Right renal pelvis (tissue), 4 donors: ENCODE results near the gene FIS1. TPM values are rescaled to one million over a fixed set of nuclear protein-coding genes. Genes with fewer than 3 reads are reported as not detected.

Experiments
- DNase-seq, 4 donors: peaks; one replicate each; pipeline ENCODE4 v3.0.0-alpha.2; 2013; ENCODE audit warnings: low read depth in 4 of 4, low spot score in 3 of 4, missing footprints in 1 of 4
- polyA plus RNA-seq, 4 donors: library from polyadenylated mRNA; unstranded; fragments of 120-200 nt; gene quantifications; one replicate each; pipeline ENCODE4 v1.2.1, GENCODE V29; 2013; ENCODE audit not compliant: insufficient read length in 4 of 4

Gene FIS1
- polyA plus RNA-seq, 4 donors = 124 to 182 (median 131) TPM

DNA sequence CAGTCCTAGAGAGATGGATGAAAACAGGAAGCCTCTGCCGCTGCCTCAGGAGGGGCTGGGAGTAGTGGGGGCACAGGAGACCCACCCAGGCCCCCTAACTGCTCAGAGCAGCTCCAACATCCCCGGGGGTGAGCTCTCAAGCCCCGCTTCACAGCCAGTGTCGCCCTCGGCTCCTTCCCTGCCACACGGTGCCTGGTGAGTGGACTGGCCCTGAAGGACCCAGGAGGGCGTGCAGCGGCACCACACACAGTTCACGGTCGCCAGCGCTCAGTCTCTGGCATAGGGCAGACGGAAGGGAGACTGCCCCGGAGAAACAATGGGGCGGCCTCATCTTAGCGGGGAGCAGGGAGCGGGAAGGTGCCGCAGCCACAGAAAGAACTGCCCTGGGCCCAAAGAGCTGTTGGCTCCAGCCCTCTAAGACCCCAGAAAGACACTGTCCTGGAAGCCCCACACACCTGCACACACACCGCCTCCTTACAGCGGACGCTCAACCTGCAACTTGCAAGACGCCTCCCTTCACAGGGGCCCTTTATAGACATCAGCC, 8.5 kb downstream of the FIS1 start:
- DNase-seq = no peak

DNA sequence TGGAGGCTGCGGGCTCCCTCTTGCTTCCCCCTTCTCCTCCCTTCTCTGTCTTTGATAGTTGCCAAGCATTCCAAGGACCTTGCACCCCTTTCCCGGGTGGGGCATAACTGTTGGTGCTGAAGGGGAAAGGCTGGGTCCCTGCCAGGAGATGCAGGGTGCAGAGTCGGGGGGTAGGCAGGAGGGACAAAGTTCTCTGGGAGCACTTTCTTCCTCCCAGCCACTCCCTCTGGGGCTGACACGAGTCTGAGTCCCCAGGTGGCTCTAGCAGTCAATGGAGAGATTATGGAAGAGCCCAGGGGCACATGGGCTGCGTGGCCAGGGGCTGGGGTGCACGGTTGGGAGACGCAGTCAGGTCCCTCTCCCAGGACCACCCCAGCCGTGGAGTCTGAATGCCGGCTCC, 9.4 kb downstream of the FIS1 start:
- no peak for DNase-seq

DNA sequence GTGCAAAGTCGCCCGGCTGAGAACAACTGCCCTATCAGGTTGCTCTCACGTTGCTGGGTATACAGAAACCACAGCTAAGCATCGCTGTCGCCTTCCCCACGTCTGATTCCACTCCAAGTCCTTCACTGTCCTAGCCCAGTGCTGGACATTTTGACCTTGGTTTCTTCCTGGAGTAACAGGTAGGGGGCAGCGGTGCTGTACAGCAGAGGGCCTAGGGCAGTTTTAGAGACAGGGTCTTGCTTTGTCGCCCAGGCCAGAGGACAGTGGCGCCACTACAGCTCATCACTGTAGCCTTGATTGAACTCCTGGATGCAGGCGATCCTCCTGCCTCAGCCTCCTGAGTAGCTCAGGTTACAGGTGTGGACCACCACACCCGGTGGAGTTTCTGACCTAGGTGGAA, 9.8 kb downstream of the FIS1 start:
- no peak for DNase-seq

DNA sequence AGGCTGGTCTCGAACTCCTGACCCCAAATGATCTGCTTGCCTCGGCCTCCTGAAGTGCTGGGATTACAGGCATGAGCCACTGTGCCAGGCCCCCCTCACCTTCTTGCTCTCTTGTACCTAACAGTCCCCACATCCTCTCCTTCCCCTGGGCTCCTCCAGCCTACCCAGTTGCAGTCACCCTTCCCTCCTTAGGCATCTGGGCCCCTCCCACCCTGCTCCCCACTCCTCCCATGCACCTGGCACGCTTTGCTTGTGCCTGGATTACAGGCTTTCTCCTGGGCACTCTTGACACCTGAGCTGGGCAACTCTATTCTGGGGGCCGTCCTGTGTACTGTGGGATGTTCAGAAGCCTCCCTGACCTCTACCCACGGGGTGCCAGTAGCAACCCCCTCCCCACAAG, 10.2 kb downstream of the FIS1 start:
- DNase-seq = no peak

DNA sequence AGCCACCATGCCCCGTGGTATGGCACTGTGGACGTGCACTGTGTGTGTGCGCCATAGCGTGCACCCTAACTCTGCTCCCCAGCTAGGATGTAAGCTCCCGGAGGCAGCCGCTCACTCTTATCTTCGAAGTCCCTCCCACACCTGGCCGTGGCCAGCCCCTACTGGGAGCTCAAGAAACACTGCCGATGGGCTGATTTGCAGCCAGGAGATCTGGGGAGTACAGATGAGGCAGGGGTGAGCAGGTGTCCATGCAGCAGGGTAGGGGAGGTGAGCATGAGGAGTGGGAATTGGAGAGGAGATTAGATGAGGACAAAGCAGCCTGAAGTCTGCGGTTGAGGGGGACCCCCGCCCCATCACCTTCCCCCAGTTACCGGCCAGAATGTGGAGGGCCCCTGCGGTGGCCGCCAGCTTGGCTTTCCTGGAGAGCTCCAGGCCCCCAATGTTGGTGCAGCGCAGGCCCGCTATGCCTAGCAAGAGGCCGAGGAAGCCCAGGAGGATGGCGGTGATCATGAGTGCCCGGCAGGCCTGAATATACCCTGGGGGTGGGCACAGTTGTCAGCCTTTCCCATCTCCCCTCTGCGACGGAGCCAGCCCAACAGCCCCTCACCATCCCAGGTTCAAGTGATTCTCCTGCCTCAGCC, 10.9 kb downstream of the FIS1 start:
- no peak for DNase-seq

DNA sequence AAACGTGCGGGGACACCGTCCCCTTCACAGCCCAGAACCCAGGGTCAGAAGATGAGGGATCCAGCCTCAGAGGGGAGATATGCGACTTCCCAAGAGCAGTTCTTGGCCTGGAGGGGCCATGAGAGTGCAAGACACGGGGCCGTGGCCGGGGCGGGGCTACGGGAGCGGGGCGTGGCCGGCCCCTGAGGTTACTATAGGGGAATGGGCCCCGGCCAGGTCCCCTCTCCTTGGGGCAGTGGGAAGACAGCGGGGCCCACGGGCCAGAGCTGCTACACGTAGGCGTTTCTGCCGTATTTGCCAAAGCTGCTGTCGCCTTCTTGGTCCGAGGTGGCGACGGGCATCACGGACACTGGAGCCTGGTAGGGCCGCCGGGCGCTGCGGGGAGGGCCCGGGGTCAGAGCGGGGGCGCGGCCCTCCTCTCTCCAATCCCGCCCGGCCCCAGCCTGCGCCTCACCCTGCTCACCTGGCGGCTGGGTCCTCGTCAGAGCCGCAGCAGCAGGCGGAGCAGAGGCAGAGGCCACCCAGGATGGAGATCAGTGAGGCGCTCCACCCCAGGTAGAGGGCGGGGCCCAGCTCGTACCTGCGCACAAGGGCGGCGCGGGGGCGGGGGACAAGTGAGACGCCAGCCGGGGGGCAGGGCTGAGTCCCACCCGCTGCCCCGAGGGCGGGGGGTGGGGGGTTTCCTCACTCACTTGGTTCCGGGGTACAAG, 12.6 kb downstream of the FIS1 start:
- DNase-seq = no peak

DNA sequence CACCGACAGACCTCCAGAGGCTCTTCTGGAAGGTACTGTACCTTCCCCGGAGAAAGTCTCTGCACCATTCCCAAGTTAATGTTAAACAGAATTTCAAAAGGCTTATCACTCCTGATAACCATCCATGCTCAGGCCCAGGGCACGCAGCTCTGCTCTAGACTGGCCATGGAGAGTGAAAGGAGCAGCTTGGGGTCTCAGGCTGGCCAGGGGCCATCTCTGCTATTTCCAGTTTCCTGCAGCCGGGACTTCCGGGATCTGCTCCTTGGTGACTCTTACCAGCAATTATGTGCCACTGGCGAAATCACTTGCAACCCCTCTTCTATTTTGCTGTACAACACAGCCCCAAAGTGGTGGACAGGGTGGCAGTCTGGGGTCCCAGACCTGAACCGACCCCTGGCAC, 13.2 kb downstream of the FIS1 start:
- DNase-seq = no peak

DNA sequence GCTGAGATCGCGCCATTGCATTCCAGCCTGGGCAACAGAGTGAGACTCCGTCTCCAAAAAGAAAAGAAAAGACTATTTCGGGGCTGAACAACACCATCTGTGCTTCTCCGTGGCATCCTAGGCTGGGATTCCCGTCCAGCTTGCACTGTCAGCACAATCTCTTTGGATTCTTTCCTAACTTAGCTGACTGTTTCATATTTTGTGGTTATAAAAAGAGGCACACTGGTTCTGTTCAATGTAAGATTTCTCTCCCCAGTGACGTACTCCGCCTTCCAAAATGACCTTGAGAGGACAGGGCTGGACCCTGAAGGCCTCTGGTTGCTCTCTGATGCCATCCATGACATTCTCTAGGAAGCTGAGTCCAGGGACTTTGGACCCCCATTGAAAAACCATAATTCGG, 18.2 kb downstream of the FIS1 start:
- no peak for DNase-seq

DNA sequence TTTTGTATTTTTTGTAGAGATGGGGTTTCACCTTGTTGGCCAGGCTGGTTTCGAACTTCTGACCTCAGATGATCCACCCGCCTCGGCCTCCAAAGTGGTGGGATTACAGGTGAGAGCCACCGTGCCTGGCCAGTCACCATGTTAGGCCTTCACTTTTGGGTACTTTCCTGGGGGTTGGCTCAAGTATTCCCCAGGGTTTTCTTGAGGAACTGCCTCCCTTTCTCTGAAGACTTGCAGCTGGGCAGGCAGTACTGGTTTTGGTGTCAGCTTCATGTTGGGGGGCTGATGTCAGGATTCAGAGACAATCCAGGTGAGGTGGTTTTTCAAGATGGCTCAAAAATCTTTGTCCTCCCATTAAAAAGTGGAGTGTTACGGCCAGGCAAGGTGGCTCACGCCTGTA, 19.2 kb downstream of the FIS1 start:
- no peak for DNase-seq

DNA sequence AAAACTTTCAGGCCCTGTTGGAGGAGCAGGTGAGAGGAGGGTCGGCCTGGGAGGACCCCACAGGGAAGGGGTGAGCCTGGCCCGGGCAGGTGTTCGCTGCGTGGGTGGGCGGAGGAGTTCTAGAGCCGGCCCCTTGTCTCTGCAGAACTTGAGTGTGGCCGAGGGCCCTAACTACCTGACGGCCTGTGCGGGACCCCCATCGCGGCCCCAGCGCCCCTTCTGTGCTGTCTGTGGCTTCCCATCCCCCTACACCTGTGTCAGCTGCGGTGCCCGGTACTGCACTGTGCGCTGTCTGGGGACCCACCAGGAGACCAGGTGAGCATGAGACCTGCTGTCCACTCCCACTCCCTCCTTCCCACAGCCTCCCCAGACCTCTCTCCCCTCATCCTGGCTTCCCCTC, 21.4 kb downstream of the FIS1 start:
- DNase-seq = no peak

DNA sequence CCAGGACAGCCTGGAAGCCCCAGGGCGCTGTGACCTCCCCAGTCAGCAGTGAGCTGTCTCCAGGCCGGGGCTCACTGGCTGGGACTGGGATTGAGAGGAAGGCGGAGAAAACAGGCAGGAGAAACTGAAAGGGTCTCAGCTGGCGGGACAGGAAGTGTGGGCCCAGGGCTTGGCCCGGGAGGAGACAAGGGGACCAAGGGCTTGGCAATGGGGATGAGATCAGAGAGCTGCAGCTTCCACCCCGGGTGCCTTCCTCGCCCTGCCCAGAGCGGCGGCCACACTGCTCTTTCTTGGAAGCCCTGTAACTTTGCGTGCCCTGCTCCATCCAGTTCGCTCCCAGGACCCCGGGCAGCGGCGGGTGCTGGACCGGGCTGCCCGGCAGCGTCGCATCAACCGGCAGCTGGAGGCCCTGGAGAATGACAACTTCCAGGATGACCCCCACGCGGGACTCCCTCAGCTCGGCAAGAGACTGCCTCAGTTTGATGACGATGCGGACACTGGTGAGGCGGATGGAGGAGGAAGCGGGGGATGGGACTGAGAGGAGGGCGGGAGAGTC, 22.5 kb downstream of the FIS1 start:
- DNase-seq = no peak

DNA sequence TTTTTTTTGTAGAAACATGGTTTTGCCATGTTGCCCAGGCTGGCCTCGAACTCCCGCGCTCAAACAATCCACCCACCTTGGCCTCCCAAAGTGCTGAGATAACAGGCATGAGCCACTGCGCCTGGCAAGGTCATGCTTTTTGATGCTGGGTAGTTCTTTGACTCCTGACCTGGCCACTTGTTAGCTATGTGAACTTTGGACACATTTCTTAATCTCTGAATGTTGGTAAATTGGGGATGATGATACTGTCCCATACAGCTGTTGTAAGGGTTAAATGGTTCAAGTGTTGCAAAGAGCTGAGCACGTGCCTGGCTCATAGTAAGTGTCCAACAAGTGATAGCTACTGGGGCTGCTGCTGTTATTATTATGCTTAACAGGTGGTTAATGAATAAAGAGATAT, 24.6 kb downstream of the FIS1 start:
- no peak for DNase-seq

DNA sequence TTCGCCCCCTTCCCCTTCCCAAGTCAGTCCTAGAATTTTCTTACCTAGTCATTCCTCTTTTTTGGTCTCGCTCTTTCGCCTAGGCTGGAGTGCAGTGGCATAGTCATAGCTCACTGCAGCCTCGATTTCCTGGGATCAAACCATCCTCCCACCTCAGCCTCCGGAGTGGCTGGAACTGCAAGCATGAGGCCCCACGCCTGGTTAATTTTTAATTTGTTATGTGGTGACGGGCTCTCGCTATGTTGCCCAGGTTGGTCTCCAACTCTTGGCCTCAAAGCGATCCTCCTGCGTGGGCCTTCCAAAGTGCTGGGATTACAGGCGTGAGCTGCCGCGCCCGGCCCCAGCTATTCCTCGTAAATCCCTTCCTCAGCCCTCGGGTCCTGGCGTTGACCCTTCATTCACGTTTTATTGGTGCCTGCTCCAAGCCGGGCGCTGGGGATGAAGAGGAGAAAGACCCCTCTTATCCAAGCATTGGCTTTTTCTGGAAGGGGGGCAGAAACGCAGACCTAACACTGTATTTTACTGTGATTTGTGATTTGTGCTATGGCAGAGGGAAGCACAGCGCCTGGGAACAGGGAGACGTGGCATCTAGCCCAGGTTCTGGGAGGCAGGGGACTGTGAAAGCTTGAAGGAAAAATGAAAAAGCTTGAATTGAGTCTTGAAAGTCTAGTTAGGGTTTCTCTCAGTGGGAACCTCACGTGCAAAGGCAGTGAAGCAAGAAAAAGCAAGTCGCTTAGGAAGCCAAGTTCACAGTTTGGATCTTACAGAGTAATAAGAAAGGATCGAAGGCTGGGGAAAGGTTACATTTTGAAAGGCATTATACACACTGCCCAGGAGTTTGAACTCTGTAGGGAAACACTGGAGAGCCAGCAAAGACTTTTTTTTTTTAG, 26.4 kb downstream of the FIS1 start:
- DNase-seq = no peak

DNA sequence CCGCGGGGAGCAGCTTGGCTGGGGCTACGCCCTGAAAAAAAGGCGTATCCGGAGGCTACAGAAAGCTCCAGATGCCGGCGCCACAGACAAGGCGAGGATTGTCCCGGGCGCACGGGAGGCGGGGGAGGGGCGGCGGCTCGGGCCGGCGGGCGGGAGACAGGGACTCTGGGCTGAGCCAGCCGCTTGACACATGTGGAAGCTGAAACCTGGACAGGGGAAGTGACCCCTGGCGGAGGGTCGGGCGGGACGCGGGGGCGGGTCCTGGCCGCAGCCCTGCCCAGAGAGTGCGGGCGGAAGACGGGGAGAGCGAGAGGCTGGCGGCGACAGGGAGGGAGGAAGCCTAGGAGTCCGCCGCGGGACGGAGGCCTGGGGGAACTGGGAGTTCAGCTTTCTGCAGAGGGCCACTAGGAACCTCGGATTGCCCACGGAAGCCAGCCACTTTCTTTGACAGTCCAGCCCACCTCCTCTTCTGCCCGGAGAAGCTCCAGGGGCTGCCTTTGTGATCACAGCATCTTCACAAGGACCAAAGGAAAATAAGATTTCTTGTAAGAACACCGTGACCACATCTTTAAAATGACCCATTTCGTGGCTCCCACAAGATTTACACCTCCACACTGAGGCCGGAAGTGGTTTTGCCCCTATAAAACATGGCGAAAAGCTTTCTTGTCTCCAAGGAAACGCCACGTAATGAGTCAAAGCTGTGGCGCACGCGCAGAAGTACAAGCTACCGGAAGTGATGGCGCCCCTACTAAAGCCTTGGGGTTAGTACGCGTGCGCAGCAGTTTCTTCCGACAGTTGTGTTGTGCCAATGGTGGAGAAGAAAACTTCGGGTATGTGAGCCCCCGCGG, 27.3 kb downstream of the FIS1 start, which contains the start of the genes PLOD3 and ZNHIT1:
PLOD3 (minus strand) TSS at position 194 of the 848 bp plus-strand sequence. CDS start 307 bp downstream, outside the sequence.
ZNHIT1 (plus strand) TSS at position 778 of the 848 bp plus-strand sequence; CDS start at position 809, 31 bp downstream.
- peak; percentile 96 to 99 (median 98) for DNase-seq

DNA sequence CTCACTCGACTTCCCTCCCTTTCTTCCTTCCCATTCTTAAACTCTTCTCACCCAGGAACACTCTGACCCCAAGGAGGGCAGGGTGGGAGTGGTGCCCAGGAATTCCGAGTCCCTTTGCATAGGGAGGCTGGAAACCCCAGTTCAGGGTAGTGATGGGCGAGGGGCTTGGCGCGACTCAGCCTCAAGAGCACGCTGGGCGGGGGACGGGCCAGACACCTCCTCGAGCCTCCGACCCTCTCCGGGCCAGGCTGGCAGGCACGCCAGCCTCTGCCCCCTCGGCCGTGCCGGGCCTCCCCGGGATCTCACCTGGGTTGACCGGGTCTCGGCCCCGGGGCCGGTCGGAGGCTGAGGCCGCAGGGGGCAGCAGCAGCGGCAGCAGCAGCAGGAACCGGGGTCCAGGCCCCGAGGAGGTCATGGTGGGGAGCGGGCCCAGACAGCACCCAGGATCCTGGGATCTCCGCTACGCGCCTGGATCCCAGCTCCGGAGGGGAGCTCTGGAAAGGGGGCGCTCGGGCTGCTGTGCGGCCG, 28.0 kb downstream of the FIS1 start:
- no peak for DNase-seq

DNA sequence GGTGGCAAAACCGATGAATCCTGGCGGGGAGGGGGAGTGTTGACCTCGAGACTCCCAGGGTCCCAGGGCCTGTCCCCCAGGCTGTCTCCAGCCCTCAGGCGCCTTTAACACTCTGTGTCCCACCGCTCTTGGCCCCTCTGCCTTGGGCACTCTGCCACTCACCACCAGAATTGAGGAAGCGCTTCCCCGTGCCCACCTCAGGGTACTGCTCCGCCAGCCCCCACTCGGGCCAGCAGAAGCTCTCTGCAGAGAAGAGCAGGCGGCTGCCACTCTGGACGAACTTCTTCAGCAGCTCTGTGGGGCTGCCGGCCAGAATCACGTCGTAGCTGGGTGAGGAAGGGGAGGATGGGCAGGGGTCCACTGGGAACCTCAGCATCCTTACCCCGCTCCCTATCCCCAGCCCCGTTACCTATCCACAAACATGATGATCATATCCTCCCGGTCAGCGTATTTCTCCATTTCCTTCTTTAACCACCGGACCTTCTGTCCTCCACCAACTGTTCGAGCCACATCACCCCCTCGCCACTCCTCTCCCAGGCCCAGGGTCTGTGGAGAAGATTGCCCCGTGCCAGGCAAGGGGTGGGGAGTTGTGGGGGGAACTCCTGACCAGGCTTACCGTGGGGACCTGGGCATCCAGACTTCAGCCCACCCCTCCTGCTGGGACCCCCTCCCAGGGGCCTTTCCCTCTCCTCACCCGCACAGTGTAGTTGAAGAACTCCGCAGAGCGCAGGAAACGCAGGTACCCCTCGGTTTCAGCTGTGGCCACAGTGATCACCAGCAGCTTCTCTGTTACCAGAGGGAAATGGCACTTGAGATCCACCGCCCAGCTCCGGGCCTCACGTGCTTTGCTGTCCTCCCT, 28.7 kb downstream of the FIS1 start:
- no peak for DNase-seq

DNA sequence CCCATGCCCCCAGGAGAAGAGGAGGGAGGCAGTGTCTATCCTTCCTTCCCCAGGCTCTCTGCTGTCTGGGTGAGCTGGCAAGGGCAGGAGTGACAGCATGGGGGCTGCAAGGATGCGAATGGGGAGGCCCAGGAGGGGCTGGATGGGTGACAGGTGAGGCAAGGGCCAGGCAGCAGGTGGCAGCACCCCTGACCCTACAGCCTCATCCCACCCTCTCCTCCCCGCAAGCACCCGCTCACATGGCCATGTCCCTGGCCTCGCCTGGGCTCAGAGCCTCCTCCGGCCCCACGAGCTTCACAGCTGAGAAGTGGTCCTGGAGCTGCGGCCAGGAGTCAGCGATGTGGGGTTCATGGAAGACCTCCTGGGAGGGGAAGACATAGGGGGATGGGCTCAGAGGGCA, 32.9 kb downstream of the FIS1 start:
- no peak for DNase-seq

DNA sequence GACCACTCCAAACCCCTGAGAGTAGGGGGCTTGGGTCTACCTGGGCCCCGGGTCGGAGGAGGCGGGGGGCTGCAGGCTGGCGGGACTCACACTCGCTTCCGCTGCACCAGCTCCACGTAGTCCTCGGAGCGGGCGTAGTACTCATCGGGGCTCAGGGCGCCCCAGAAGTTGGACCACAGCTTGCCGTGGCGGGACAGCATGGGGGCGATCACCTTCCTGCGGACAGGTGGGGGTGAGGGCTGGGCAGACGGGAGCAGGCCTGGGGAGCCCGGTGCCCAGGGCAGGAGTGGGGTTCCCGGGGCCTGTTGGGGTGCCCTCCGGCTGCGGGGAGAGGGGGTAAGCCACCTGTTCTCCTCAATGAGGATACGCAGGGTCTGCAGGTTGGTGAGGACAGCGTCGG, 33.4 kb downstream of the FIS1 start:
- no peak for DNase-seq

DNA sequence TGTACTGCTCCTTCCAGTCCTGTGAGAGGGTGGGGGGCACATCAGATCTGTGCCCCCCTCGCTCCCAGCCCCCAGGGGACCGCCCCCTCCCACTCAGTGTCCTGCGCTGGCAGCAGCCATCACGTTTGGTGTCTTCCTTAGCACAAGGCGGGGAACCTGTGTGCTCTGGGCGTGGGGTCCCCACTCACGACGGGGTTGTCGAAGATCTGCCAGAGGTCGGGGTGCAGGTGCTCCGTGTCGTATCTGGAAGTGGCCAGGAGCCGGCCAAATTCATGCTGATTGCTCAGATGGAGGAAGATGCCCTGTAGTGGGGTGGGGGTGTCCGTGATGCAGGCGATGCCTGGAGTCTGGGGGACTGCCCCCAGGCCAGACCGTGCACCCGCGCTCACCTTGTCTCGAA, 34.7 kb downstream of the FIS1 start:
- DNase-seq = no peak
